GM19035 (cell line): ENCODE data around the gene ALDH5A1.

ENCODE experiments used
- ATAC-seq: cut with Tn5 transposase; IDR thresholded peaks from one replicate; pipeline ENCODE4 v1.9.1; 2021; ENCODE audit not compliant: unreplicated experiment

Gene ALDH5A1

GRCh38 chr6:24522228-24523176 lies 27.7 kb downstream of the ALDH5A1 start:
- no peak for ATAC-seq

DNA sequence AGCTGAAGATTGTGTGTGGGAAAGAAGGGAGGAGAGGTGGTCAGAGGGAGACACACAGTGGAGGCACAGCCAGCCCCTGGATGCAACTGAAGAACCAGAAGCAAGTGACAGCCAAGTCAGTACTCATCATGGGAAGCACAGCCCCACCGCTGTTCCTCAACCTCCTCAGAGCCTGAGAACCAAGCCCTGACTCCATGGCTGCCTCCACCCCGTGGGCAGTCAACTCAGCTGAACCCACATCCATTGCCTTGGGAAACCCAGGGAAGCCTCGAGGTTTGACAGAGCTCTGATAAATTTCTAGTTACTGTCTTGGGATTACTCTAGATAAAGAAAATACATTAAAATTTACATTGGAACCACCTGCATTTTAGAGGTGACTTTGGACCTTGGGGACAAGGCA lies 29.6 kb downstream of the ALDH5A1 start:
- ATAC-seq = no peak

DNA sequence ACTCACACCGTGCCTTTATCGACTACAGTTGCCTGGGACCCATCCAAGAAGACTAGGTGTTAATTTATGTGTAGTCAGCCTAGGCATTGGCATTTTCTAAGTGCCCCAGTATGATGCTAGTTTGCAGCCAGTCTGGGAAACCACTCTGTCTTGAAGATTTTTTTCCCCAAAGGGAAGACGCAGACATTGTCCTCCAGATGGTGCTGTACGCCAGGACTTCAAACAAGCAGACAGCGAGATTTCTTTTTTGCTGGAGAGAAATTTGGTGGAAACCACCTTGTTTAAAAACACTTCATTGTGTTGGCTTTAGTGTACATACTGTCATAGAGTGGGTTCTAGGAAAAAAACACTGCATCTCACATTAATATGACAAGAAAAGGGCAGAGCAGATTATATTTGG lies 30.0 kb downstream of the ALDH5A1 start:
- no peak for ATAC-seq

- ATAC-seq = no peak
Measured at GRCh38 chr6:24529985-24530384, 35.2 kb downstream of the ALDH5A1 start.

GRCh38 chr6:24534329-24534728 lies 39.6 kb downstream of the ALDH5A1 start:
- no peak for ATAC-seq

- ATAC-seq = no peak
Measured at GRCh38 chr6:24535210-24535609, 40.4 kb downstream of the ALDH5A1 start.

- no peak for ATAC-seq
Measured at GRCh38 chr6:24536466-24536865, 41.7 kb downstream of the ALDH5A1 start.

DNA sequence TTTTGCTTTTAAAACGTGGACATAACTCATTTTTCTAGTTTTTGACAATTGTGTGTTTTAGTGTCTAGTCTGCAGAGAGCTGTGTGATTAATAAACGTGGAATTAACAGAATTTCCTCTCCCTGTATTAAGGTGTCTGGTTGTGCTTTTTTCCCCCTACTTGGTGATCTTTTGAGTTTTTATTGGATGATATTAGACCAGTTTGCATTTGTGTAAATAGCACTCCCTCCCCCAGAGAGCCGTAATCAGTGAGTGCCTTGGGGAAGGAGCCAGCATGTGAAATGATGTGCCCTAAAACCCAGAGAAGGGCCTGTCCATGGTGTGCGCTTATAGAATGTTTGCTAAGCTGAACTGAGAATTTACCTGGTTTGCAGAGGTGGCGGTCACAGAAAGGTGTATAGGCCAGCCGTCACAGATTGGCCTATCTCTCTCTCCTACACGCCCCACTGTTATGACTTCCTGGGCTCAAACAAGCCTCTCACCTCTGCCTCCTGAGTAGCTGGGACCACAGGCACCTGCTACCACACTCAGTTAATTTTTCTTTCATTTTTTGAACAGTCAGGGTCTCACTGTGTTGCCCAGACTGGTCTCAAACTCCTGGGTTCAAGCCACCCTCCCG lies 42.4 kb downstream of the ALDH5A1 start:
- ATAC-seq = no peak

GRCh38 chr6:24537771-24538385 lies 43.1 kb downstream of the ALDH5A1 start:
- no peak for ATAC-seq

DNA sequence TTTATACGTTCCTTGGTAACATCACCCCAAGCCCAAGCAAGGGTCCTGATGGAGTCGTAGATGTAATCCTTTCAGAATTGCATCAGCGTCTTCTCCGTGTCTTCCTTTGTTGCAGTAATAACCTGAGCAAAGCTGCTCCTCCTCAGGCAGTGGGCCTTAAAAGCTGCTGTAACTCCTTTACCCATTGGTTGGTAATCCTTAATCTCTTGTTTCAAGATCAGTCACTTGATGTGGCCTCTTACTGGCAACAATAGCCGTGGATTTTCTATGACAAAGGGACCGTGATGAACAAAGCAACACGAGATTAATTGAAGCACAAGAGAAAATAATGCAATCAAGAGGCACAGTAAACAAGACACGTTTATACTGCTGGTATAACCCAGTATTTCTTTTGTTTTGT lies 44.6 kb downstream of the ALDH5A1 start:
- ATAC-seq = no peak

DNA sequence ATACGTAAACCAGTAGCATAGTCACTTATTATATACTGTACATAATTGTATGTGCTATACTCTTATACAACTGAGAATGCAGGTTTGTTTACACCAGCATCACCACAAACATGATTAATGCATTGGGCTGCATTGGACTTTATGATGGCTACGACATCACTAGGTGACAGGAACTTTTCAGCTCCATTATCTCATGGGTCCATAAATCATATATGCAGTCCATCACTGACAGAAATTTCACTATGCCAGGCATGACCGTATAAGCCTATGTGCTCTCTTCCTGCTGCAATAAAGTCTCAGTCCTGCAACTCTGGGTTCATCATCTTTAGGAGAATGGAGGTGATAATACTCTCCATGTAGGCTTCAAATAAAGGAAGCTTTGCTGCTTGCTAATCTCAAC lies 45.4 kb downstream of the ALDH5A1 start:
- no peak for ATAC-seq

- no peak for ATAC-seq
Measured at GRCh38 chr6:24543683-24544082, 48.9 kb downstream of the ALDH5A1 start.

GRCh38 chr6:24545183-24545582 lies 50.4 kb downstream of the ALDH5A1 start:
- ATAC-seq = no peak

- ATAC-seq = no peak
Measured at GRCh38 chr6:24545691-24546090, 50.9 kb downstream of the ALDH5A1 start.

GRCh38 chr6:24546439-24546838 lies 51.7 kb downstream of the ALDH5A1 start:
- ATAC-seq = no peak

- no peak for ATAC-seq
Measured at GRCh38 chr6:24547243-24547642, 52.5 kb downstream of the ALDH5A1 start.

DNA sequence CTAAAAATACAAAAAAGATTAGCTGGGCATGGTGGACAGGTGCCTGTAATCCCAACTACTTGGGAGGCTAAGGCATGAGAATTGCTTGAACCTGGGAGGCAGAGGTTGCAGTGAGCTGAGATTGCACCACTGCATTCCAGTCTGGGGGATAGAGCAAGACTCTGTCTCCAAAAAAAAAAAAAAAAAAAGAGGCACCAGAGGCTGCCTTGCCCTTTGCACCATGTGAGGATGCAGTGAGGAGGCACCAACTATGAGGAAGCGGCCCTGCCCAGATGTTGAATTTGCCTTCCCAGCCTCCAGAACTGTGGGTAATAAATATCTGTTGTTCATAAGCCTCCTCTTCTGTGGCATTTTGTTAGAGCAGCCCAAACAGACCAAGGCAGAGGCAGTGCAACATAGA lies 54.4 kb downstream of the ALDH5A1 start:
- no peak for ATAC-seq

DNA sequence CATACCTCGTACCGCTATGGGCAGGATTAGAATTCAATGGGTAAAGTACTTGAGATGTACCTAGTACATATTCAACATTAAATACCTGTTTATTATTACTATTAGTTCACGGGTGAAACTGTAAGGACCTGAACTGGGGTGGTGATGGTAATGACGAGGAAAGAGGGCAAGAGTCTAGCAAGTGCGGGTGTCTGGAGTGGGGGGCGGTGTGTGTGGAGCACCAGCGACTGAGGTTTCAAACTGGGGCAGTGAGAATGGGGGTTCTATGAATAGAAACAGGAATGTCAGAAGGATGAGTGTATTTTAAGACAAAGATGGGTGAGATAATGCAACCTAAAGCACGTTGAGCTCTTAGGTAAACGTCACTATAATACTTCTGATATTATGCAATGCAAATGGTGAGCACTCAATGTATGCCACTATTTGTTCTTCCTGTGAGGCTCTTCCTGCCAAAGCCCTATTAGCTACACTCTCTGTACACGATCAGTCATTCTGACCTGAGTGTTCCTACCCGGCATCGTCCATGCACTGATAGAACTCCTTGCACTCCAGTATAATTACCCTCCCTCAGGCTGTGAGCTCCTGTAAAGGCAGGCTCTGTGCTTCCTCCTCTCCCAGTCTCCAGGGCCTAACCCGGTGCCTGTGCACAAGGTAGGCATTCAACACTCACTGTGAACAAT lies 55.0 kb downstream of the ALDH5A1 start:
- no peak for ATAC-seq

GRCh38 chr6:24551139-24551538 lies 56.4 kb downstream of the ALDH5A1 start:
- no peak for ATAC-seq

DNA sequence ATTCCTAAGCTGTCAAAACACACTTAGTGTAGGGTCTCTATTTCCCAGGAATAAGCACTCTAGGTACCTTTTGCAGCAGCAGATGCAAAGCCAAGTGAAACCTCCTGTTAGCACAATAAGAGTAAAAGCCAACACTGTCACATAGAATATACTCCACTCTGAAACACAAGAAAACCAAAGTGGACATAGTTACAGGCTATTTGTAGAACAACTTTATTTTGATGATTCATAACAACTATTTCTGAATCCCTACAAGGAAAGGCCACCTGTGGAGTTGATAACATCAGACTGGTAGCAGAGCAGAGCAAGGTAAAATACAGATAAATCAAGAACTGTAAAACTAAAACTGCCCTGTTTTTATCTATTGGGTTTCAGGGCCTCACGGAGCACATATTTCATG lies 59.7 kb downstream of the ALDH5A1 start:
- no peak for ATAC-seq

DNA sequence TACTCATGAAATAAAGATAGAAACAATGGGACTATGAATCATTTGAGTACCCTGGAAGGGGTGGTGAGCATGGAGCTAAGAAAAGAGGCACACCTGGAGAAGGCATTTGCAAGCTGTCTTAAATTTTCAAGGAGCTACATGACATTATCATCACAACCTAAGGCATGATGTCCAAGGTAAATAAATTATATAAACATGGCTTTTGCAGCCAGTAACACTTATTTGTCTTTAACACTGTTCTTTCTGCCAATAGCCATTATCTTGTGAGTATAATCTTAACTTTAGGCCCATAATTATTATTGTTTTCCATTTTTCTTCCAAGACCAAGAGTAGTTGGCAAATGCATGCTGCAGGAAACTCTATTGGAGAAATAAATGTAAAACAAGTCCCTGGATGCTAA lies 63.7 kb downstream of the ALDH5A1 start:
- ATAC-seq = no peak
